K562 (cell line): ENCODE measurements around the gene DCT.

Experiments
- MED1 ChIP-seq: sonication (generic); formaldehyde crosslinking; IDR thresholded peaks from 2 replicates; pipeline ENCODE4 v1.8.1; 2023; ENCODE audit warnings: missing genetic modification reagents, borderline replicate concordance
- POLR2A ChIP-seq: fragments of 450-650 bp; conservative IDR thresholded peaks from 2 replicates; pipeline ENCODE4 v1.6.1; 2016
- SP1 ChIP-seq: sonication (generic); formaldehyde crosslinking; IDR thresholded peaks from 2 replicates; pipeline ENCODE4 v1.8.1; 2022; ENCODE audit warnings: mild to moderate bottlenecking, missing genetic modification reagents
- TEAD4 ChIP-seq, 2 experiments: sonication (generic) in 1 of 2; formaldehyde crosslinking in 1 of 2; IDR thresholded peaks; 2 replicates each; pipeline versions ENCODE4 v1.6.1 to v1.8.0; 2012 to 2022; ENCODE audit warnings: borderline replicate concordance in 1 of 2, inconsistent platforms in 1 of 2, low read length in 1 of 2, mild to moderate bottlenecking in 1 of 2, missing genetic modification reagents in 1 of 2
- ZKSCAN3 ChIP-seq: fragments of 250-450 bp; sonication (Bioruptor Pico); IDR thresholded peaks from 2 replicates; pipeline ENCODE4 v1.4.0; 2020
- TF ChIP-seq, protein P1 (sequence below), 2 experiments: fragments of 450-650 bp in 1 of 2; IDR thresholded peaks; 2 replicates each; pipeline ENCODE4 v1.6.1; 2011 to 2017; ENCODE audit warnings: low read depth in 2 of 2, antibody characterized with exemption in 1 of 2, borderline replicate concordance in 1 of 2, low read length in 1 of 2, mild to moderate bottlenecking in 1 of 2, mixed read lengths in 1 of 2; ENCODE audit not compliant: control insufficient read depth in 1 of 2
- TF ChIP-seq, protein P2 (sequence below): fragments of 200-800 bp; sonication (Bioruptor generic); IDR thresholded peaks from 2 replicates; pipeline ENCODE4 v1.6.1; 2017; ENCODE audit warnings: missing genetic modification characterization, missing compliant biosample characterization

DNA sequence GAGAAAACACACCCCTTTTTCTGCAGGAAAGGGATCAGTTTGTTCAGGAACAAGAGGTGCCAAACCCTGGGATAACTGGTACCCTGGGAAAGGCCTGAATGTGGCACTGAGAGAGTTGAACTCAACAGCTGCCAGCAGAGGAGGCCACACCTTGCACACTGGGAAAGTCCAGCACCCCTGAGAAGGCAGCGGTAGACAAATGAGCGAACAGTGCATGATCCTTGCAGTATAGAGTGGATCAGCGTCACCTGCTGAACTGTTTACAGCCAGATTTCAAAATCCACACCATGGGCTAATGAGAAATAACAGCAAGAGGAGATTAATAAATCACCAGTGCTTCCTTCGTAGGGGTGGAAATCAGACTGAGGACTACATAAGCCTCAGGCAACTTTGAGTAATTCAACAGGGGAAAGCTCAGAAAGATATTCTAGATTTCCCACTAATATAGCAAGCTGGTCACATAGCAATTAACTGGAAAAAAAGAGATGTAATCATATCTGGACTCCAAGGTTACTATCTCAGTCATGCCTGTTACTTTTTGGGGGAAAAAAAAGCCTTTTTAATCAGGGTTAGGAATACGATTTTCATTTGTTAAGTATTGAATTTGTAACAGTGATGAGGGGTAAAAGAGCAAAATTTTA, 52.0 kb downstream of the DCT start:
- TF ChIP-seq, protein P1, sequence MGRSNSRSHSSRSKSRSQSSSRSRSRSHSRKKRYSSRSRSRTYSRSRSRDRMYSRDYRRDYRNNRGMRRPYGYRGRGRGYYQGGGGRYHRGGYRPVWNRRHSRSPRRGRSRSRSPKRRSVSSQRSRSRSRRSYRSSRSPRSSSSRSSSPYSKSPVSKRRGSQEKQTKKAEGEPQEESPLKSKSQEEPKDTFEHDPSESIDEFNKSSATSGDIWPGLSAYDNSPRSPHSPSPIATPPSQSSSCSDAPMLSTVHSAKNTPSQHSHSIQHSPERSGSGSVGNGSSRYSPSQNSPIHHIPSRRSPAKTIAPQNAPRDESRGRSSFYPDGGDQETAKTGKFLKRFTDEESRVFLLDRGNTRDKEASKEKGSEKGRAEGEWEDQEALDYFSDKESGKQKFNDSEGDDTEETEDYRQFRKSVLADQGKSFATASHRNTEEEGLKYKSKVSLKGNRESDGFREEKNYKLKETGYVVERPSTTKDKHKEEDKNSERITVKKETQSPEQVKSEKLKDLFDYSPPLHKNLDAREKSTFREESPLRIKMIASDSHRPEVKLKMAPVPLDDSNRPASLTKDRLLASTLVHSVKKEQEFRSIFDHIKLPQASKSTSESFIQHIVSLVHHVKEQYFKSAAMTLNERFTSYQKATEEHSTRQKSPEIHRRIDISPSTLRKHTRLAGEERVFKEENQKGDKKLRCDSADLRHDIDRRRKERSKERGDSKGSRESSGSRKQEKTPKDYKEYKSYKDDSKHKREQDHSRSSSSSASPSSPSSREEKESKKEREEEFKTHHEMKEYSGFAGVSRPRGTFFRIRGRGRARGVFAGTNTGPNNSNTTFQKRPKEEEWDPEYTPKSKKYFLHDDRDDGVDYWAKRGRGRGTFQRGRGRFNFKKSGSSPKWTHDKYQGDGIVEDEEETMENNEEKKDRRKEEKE (IDR thresholded peaks at IDR 0.05; ENCODE audit: borderline replicate concordance in 1 of 2, control insufficient read depth in 1 of 2, low read depth in 2 of 2, low read length in 1 of 2), result no peak
- no peak for TF ChIP-seq SP1 (CRISPR knock-in tag)
- no peak for TF ChIP-seq MED1 (CRISPR knock-in tag)
- TF ChIP-seq POLR2A, result no peak
- TF ChIP-seq ZKSCAN3 (CRISPR knock-in tag), result no peak
- TF ChIP-seq, protein P2, sequence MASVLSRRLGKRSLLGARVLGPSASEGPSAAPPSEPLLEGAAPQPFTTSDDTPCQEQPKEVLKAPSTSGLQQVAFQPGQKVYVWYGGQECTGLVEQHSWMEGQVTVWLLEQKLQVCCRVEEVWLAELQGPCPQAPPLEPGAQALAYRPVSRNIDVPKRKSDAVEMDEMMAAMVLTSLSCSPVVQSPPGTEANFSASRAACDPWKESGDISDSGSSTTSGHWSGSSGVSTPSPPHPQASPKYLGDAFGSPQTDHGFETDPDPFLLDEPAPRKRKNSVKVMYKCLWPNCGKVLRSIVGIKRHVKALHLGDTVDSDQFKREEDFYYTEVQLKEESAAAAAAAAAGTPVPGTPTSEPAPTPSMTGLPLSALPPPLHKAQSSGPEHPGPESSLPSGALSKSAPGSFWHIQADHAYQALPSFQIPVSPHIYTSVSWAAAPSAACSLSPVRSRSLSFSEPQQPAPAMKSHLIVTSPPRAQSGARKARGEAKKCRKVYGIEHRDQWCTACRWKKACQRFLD (CRISPR knock-in tag), result no peak
- no peak for TF ChIP-seq TEAD4 (IDR thresholded peaks at IDR 0.05; ENCODE audit: low read length)
- TF ChIP-seq TEAD4 (CRISPR knock-in tag; IDR thresholded peaks at IDR 0.05; ENCODE audit: borderline replicate concordance), result no peak
